Adrenal gland (tissue), 12 donors: ENCODE data around the gene GAL. TPM values are rescaled to one million over a fixed set of nuclear protein-coding genes. Genes with fewer than 3 reads are reported as not detected.

Source experiments
- DNase-seq, 7 donors: peaks; one replicate each; pipeline ENCODE4 v3.0.0-alpha.2; 2019 to 2020
- H3K27ac ChIP-seq, 5 donors: fragments of 200-600 bp; sonication (generic) in 4 of 5; 1 replicate in 3 of 5; 2 replicates in 2 of 5; pipeline versions ENCODE4 v1.5.1 to v1.8.0; 2016 to 2020; ENCODE audit warnings: mild to moderate bottlenecking in 1 of 5
- H3K27me3 ChIP-seq: fragments of 200-600 bp; 2 replicates; pipeline ENCODE4 v1.8.0; 2021
- H3K36me3 ChIP-seq, 2 donors: fragments of 200-600 bp; replicated peaks in 1 of 2; 1 replicate in 1 of 2; 2 replicates in 1 of 2; pipeline versions ENCODE4 v1.5.1 to v1.8.0; 2018 to 2022
- H3K4me1 ChIP-seq, 2 donors: fragments of 200-600 bp; replicated peaks in 1 of 2; 1 replicate in 1 of 2; 2 replicates in 1 of 2; pipeline versions ENCODE4 v1.5.1 to v1.8.0; 2018 to 2021
- H3K4me3 ChIP-seq, 4 donors: fragments of 200-600 bp; sonication (generic) in 3 of 4; one replicate each; pipeline ENCODE4 v1.5.1; 2016 to 2018
- H3K9me3 ChIP-seq, 3 donors: fragments of 200-600 bp; sonication (generic) in 1 of 3; replicated peaks in 1 of 3; 1 replicate in 2 of 3; 2 replicates in 1 of 3; pipeline versions ENCODE4 v1.5.1 to v1.8.0; 2016 to 2021
- POLR2A ChIP-seq, 2 donors: fragments of 450-650 bp; IDR thresholded peaks; one replicate each; pipeline ENCODE4 v1.6.1; 2017; ENCODE audit warnings: antibody characterized with exemption in 2 of 2, mild to moderate bottlenecking in 2 of 2, moderate library complexity in 1 of 2
- WGBS, 4 donors: extraction: QIAGEN DNeasy Blood & Tissue Kit in 2 of 4; methylation state at CpG; one replicate each; pipeline versions ENCODE4 v1.1.5 to v1.1.7; 2013 to 2017; 5-methylcytosine and 5-hydroxymethylcytosine counted together
- intact Hi-C, 2 donors: fragments of 100-400 bp; cut with DNase I; formaldehyde crosslinking; loops; one replicate each; pipeline versions ENCODE4 v1.14.1 to v1.15.0; 2022 to 2023
- polyA plus RNA-seq, 3 donors: library from polyadenylated mRNA; stranded (reverse); fragments of 200-250 nt in 2 of 3; fragments of 350-450 nt in 1 of 3; fragmentation: Illumina TruSeq in 1 of 3; extraction: RNeasy Lipid Tissue Mini Kit (QIAGEN cat#74804) in 1 of 3; gene quantifications; one replicate each; pipeline ENCODE4 v1.2.3, GENCODE V29; 2013 to 2014
- total RNA-seq, 9 donors: library from RNA; depleted of rRNA in 4 of 9; stranded (reverse); fragments of >200 nt in 4 of 9; fragments of 120-200 nt in 1 of 9; fragmentation: NEBNext Ultra II Directional in 1 of 9; extraction: Animal tissue kit (Norgen Biotek cat#: 25700) in 1 of 9; gene quantifications; one replicate each; pipeline versions ENCODE4 v1.1.0 to v1.2.4, GENCODE V29; 2013 to 2023
- TF ChIP-seq, protein P1 (sequence below), 6 experiments: fragments of 450-650 bp in 4 of 6; fragments of 200-600 bp in 2 of 6; sonication (generic) in 1 of 6; IDR thresholded peaks; 1 replicate in 5 of 6; 2 replicates in 1 of 6; pipeline versions ENCODE4 v1.5.1 to v1.8.0; 2016 to 2021; ENCODE audit warnings: antibody characterized with exemption in 6 of 6, mild to moderate bottlenecking in 2 of 6, moderate library complexity in 1 of 6
- donor health status: healthy with polysubstance abuse.
- donor health status: Bipolar disorder and iron deficiency.
- donor health status: DM: yes; HTN: yes; CAD: no.
- donor health status: DM: no; HTN: no; CAD: no.
- donor health status: DM: no; HTN: no; CAD: no.
- donor health status: DM: yes; HTN: yes; CAD: no.

The GAL gene
- total and polyA plus RNA-seq, 12 donors = 0.36 to 1.8 (median 0.70) TPM; not detected in 6

DNA sequence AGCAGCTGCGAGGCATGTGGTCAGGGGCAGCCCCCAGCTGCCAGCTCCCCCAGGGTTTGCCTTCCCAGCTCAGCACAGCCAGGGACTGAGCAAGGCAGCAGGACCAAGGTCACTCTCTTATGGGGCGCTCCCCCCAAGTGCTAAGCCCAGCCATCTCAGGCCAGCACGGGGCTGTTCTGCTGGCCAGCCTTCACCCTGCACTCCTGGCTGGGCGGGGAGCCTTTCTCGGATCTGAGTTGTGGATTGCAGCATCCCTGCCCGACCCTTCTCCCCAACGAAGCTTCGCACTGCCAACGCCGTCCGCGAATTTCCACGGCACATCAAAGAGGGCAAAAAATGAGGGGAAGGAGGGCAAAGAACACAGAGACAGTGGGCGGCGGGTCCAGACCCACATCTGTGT, 42.5 kb upstream of the GAL start:
- Histone ChIP-seq H3K27me3 (no peaks in the 10 kb centered on the region), H3K36me3 (no peaks in the 10 kb centered on the region), H3K27ac (no peak overlapping the region), H3K9me3 (no peaks in the 10 kb centered on the region), H3K4me3 (no peak overlapping the region), H3K4me1 (no peaks in the 10 kb centered on the region)
- intact Hi-C loops = no loop called here
- DNase-seq = no peak
- TF ChIP-seq, protein P1, sequence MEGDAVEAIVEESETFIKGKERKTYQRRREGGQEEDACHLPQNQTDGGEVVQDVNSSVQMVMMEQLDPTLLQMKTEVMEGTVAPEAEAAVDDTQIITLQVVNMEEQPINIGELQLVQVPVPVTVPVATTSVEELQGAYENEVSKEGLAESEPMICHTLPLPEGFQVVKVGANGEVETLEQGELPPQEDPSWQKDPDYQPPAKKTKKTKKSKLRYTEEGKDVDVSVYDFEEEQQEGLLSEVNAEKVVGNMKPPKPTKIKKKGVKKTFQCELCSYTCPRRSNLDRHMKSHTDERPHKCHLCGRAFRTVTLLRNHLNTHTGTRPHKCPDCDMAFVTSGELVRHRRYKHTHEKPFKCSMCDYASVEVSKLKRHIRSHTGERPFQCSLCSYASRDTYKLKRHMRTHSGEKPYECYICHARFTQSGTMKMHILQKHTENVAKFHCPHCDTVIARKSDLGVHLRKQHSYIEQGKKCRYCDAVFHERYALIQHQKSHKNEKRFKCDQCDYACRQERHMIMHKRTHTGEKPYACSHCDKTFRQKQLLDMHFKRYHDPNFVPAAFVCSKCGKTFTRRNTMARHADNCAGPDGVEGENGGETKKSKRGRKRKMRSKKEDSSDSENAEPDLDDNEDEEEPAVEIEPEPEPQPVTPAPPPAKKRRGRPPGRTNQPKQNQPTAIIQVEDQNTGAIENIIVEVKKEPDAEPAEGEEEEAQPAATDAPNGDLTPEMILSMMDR (IDR thresholded peaks at IDR 0.05) = no peak
- TF ChIP-seq POLR2A (IDR thresholded peaks at IDR 0.05) = no peak
- 74 to 86% (median 83%) methylated on average over 12 to 15 of the region's 15 CpGs for WGBS, 4 donors

DNA sequence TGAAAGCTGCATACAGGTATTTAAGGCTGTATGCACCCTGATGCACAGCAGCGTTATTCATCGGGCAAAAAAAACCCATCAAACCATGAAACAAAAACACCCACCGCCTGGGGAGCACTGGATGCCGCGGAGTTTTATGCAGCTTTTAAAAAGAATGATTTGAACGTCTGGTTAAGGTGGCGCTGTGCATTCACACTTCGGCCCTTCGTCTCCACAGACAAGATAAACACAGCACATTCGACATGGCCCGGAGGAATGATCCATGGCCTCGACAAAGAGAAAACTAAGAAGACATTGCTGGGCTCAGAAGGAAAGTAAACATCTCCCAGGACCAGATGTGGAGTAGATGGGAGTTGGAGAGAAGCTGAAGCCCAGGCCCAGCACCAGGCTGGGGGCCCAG, 40.8 kb upstream of the GAL start:
- no peaks in the 10 kb centered on the region for H3K4me1 ChIP-seq
- H3K36me3 ChIP-seq = no peaks in the 10 kb centered on the region
- H3K27me3 ChIP-seq = no peaks in the 10 kb centered on the region
- intact Hi-C loops = no loop called here
- H3K27ac ChIP-seq = no peak overlapping the region
- no peak overlapping the region for H3K4me3 ChIP-seq
- H3K9me3 ChIP-seq = no peaks in the 10 kb centered on the region
- no peak for TF ChIP-seq POLR2A (IDR thresholded peaks at IDR 0.05)
- TF ChIP-seq, protein P1 (IDR thresholded peaks at IDR 0.05) = no peak
- DNase-seq = no peak
- 29 to 36% (median 35%) methylated on average over 12 of the region's 12 CpGs for WGBS, 4 donors

DNA sequence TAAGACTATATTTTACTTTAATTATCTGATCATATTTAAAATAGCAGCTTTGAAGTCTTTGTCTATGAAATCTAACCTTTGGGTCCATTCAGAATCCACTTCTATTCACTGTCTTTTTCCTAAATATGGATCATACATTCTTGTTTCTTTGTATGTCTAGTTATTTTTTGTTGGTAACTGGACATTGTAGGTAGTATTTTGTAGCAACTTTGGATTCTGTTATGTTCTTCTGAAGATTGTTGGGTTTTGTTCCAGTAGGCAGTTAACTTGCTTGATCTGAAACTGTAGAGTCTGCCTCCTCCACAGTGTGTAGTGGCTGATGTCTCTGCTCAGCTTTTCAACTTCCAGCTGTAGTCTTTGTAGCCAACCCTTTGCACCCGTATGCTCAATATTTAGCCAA, 37.5 kb upstream of the GAL start:
- H3K27me3 ChIP-seq = no peaks in the 10 kb centered on the region
- no peaks in the 10 kb centered on the region for H3K4me1 ChIP-seq
- 93 to 100% (median 98%) methylated on average over 1 of the region's 1 CpG for WGBS, 4 donors
- H3K36me3 ChIP-seq = no peaks in the 10 kb centered on the region
- TF ChIP-seq, protein P1 (IDR thresholded peaks at IDR 0.05) = no peak
- no peak for TF ChIP-seq POLR2A (IDR thresholded peaks at IDR 0.05)
- intact Hi-C loops = no loop called here
- DNase-seq = no peak
- no peaks in the 10 kb centered on the region for H3K9me3 ChIP-seq
- no peak overlapping the region for H3K27ac ChIP-seq
- H3K4me3 ChIP-seq = no peak overlapping the region

DNA sequence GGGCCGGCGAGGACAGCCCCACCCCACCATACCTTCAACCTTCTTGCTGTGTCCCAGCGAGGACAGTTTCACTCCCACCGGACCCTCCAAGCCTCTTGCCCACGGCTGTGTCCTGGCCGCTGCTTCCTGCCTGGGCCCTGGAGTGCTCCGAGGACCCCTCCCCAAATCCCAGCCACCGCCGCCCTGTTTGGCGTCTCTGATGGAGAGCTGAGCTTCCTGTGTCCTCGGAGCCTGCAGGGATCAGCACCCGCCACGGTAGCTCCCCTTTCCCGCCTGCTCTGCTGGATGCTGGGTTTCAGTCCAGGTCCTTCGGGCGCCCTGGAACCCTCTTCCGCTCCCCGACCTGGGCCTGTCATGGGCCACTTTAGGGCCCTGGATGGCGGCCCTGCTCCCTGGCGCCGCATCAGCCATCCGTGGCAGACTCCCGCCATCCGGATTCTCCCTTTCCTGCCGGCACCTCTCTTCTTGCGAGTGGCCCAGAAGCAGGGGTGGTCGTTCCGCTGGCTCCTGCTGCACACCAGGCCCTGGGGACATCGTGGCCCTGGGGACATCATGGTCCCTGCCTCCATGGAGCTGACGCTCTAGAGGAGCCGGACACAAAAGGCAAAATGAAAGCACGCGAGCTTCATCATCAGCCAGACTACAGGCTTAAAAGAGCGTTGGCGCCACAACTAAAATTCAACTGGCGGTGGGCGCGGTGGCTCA, 34.3 kb upstream of the GAL start:
- no peak for DNase-seq
- intact Hi-C loops = no loop called here
- H3K27me3 ChIP-seq = peaks cover 14% of the 10 kb centered on the region
- no peaks in the 10 kb centered on the region for H3K4me1 ChIP-seq
- H3K4me3 ChIP-seq = no peak overlapping the region
- no peaks in the 10 kb centered on the region for H3K36me3 ChIP-seq
- H3K9me3 ChIP-seq = no peaks in the 10 kb centered on the region
- no peak for TF ChIP-seq POLR2A (IDR thresholded peaks at IDR 0.05)
- TF ChIP-seq, protein P1 (IDR thresholded peaks at IDR 0.05) = no peak
- H3K27ac ChIP-seq = no peak overlapping the region
- WGBS, 4 donors = 62 to 85% (median 69%) methylated on average over 22 to 38 of the region's 38 CpGs
